Neural progenitor cell (in vitro differentiated cells): ENCODE data around the gene TGM6.

Source experiments
- EZH2 ChIP-seq: fragments of 200-600 bp; sonication (generic); IDR thresholded peaks from 2 replicates; pipeline ENCODE4 v1.6.1; 2017; ENCODE audit warnings: antibody characterized with exemption, mild to moderate bottlenecking, moderate library complexity
- TF ChIP-seq, protein P1 (sequence below): fragments of 200-600 bp; sonication (generic); IDR thresholded peaks from 2 replicates; pipeline ENCODE4 v1.5.1; 2017; ENCODE audit warnings: antibody characterized with exemption, mild to moderate bottlenecking

DNA sequence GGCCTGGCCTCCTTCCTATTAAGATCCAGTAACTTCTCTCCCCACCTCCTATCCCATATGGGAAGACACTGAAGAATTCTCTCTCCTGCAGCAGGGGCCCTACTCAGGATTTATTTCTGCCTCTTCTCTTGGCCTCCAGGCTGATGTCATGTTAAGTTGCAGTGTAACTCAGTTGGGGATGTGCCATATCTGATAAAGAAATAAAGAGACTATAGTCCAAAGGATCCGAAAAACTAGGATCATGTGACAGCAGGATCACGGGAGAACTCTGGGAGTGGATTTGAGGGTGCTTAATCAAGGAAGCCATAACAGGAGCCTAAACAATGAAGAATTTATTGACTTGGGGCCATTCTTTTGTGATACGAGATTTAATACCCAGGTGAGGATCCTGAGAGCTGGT is 38.5 kb upstream of the TGM6 start:
- TF ChIP-seq, protein P1, sequence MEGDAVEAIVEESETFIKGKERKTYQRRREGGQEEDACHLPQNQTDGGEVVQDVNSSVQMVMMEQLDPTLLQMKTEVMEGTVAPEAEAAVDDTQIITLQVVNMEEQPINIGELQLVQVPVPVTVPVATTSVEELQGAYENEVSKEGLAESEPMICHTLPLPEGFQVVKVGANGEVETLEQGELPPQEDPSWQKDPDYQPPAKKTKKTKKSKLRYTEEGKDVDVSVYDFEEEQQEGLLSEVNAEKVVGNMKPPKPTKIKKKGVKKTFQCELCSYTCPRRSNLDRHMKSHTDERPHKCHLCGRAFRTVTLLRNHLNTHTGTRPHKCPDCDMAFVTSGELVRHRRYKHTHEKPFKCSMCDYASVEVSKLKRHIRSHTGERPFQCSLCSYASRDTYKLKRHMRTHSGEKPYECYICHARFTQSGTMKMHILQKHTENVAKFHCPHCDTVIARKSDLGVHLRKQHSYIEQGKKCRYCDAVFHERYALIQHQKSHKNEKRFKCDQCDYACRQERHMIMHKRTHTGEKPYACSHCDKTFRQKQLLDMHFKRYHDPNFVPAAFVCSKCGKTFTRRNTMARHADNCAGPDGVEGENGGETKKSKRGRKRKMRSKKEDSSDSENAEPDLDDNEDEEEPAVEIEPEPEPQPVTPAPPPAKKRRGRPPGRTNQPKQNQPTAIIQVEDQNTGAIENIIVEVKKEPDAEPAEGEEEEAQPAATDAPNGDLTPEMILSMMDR, result no peak
- TF ChIP-seq EZH2, result no peak
